Middle frontal gyrus (tissue), 1 donor: Measurements from ENCODE around the gene USH1G.

Experiments
- DNase-seq: peaks from one replicate; pipeline ENCODE4 v3.0.0-alpha.2; 2015; ENCODE audit warnings: low spot score; ENCODE audit errors: extremely low spot score

USH1G gene

DNA sequence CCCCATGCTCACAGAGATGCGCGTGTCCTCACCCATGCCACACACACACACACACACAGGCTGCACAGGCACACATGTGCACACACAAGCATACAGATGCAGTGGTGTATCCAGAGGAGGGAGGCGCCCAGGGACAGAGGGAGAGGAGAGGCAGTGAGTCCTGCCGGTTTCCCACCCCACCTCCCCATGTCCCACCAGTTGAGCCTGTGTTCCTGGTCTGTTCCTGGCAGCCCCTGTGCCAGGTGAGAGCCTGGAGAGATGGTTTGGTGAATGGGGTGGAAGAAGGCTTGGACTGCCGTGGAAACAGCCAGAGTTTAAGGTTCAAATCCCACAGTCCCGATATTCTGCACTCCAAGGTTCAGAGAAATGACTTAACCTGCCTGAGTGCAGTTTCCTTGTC, 19.4 kb downstream of the USH1G start:
- no peak for DNase-seq

DNA sequence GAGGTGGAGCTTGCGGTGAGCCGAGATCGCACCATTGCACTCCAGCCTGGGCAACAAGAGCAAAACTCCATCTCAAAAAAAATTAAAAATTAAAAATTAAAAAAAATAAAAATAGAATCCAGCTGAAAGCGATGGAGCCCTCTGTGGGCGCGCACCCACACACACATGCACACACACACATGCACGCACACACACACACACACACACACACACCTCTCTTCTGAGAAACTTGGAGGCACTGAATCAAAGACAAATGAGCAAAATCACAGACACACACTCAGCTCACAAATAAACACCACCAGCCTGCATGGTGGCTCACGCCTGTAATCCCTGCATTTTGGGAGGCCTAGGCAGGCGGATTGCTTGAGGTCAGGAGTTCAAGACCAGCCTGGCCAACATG, 20.0 kb downstream of the USH1G start:
- DNase-seq: no peak

DNA sequence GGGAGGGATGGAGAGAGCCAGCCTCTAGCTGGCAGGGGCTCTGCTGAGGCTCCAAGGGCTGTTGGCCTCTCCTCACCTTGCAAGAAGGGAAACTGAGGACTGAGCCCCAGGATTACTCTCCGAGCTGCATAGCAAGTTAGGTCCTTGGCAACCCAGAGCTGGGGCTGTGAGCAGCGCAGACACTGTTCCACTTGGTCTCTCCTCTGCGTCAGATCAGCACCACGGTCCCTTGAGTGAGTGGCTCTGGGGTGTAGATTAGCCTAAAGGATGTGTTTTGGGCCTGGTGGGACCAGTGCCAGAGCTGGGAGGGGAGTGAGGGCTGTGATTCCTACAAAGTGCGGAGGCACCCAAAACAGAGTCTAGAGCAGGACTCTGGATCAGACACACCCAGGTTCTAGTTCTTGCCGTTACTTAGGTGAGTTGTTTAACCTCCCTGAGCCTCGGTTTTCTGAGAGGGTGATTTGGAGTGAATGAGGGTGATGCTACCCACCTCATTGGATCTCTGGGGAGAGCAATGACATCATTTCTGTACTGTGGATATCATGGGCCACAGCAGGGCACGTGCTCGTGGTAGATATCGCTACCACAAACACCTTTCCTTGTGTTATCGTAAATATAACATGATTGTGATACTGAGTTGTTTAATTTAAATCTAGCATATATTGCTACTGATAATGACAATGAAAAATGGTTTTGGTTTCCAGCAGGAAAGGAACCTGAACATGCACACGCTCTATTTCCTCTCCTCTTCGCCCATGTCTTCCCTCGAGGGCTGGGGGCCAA, 21.5 kb downstream of the USH1G start:
- DNase-seq: no peak

DNA sequence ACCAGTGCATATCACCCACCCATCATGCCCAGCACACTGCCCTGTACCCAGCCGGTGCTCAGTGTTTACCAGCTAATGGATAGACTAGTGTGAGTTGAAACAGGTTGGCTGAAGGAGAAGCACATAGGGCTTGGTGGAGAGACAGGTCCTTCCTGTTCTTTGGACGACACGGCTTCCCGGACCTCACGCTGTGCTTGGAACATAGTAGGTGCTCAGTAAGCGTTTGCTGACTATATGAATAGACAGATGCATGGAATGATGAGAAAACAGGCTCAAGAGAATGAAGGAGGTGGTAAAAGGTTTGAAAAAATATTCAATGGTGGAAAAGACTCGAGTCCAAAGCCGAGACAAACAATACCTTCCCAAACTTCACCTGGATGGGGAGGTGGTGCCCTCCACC, 22.8 kb downstream of the USH1G start:
- no peak for DNase-seq

DNA sequence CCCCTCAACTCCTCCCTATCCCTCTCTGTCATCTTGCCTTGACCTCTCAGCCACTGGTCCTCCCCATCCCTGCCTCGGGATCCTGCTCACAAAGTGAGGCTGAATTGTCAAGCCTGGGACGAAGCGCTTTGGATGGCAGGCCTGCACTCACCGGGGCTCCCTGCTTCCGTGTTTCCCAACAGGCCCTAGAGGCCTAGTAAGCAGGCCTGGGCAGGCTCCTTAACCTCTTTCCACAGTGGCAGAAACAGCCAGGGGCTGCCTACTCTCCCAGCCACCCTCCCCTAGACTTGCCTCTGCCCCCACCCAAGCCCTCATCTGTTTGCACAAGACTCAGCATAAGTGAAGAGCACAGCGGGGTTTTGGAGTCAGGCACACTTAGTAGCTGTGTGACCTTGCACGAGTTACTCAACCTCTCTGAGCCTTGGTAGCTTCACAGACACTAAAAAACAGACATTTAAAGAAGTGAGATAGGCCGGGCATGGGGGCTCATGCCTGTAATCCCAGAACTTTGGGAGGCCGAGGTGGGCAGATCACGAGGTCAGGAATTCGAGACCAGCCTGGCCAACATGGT, 24.6 kb downstream of the USH1G start:
- no peak for DNase-seq

DNA sequence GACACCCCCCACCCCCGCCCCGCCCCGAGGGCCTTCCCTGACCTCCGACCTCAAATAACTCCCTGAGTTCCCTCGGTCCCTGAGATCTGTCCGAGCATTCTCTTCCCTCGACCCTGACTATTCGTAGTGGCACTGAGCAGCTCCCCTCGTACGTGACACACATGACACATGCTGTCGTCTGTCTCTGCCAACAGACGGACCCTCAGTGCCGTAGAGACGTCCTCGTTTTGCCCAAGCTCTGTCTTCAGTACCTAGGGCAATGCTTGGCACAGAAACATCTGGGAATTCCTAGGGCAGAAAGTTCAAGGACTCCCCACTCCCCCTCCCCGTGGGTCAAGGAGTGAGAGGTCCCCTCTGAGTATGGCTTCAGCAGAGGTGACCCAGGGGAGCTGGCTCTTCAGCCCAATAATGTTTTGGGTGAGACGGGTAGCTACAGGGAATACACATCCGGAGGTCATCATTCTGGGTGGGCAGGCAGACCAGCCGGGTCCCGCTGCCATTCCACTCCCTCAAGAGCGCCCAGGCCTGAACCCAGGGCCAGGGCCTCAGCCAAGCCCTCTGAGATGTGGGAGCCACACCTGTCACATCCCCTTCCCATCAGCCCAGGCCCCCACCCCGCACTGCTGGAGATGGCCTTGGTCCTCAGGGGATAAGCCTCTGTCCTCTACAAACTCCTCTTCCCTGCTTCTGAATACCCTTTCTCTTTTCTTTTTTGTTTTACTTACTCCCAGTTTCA, 29.0 kb downstream of the USH1G start:
- DNase-seq: no peak

- no peak for DNase-seq
Observed at GRCh38 chr17:74892974-74893911, 29.8 kb downstream of the USH1G start, which contains the start of gene FADS6. FADS6 (minus strand) TSS chr17:74893633; CDS start chr17:74893595, 38 bp downstream.

DNA sequence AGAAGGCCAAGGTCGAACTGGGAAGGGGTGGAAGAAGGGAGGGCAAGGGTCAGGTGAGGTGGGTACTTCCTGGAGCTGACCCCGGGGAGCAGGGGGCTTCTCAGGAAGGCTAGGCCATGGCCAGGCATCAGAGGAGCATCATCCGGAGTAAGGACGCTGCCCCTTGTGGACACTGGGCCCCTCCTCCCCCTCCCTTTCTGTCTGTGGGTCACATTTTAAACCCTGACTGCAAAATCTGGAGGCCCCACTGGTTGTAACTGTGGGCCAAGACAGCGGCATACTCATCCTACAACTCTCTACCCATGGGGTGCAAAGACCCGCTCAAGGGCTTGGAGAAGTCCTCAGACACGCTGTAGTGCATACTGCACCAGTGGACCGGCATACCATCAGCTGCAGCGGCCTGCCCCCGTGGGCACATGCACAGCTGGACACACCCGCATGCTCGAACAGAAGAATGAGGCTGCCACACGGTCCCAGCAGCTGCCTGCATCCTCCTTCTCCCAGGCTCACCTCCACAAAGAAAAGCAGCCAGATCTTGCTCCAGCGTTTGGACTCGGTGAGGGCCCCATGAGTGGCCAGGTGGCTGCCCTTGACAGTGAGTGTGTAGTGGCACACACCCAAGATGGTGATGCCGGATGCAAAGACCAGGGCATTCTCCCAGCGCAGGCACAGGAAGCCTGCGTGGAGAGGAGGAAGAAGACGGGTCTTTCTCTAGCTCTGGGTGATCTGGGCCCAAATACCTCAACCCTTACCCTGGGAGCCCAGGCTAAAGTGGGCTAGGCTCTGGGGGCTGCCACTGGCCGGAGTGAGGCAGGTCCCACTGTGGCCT, 30.8 kb downstream of the USH1G start:
- DNase-seq: no peak

DNA sequence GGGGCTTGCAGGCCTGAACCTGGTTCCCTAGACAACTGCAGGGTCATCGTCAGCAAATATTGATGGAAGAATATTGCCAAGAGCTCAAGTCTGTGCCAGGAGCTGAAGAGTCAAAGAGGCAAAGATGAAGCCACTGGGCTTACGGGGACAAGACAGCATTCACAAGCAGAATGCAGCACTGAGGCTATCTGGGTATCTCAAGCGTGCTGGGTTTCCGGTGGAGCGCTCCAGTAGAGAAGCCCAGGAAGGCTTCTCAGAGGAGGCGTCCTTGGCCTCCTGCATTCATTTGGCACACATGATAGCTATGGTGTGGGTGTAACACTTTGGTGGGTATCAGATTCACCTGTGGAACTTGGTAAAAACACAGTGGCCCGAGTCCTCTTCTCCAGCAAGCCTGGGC, 32.5 kb downstream of the USH1G start:
- DNase-seq: no peak

DNA sequence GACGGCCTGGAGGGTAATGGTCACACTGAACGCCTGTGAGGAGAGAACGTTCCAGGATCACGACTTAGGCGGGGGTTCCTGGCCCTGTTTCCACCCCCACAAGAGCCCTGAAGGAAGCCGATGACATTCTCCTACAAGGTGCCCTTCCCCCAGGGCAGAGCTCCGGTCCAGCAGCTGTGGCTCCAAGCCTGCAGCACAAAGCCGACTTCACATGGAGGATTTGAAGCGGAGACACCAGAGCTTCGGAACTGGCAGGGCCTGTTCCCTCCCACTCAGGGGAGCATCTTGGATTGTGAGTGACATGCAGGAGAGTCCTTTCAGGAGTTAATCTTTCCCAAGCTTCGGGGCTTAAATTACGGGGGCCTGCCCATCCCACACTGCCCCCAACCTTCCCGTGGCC, 34.6 kb downstream of the USH1G start:
- DNase-seq: no peak

DNA sequence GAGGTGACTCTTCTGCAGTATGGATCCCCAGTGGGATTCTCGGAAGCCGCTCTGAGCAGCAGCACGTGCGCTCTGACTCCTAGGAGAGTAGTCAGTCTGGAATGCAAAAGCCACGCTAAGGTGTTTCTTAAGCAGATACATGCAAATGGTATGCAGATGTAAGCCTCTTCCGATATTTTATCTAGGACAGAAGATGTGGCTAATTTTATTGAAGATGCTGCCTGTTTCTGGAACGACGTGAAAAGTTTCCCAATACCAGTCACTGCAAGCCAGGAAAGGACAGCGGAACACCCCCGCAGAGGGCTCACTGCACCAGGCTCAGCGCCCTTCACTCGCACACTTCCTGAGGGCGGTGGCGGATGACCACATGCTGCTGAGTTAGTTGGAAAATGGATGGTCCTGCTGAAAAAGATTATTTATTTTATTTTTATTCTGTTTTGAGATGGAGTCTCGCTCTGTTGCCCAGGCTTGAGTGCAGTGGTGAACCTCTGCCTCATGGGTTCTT, 39.8 kb downstream of the USH1G start:
- DNase-seq: no peak

- no peak for DNase-seq
Observed at GRCh38 chr17:74882517-74883240, 40.4 kb downstream of the USH1G start.

GRCh38 chr17:74881073-74881472, 42.0 kb downstream of the USH1G start:
- DNase-seq: no peak

DNA sequence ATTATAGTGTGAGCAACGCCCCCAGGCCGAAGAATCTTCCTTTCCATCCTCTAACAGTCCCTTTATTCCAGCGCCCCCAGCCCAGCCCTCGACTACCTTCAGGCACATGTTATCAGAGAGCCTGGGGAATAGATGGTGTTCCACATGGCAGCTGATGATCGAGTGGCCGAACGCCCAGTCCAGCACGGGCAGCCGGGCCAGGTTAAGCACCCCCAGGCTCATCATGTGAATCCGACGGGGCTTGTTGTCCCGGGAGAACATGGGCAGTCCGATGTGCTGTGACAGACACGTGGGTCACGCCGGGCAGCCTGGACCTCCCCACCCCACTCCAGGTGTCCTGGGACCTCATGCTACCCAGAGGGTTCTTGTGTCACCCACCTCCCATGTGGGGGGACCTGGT, 43.7 kb downstream of the USH1G start:
- no peak for DNase-seq

GRCh38 chr17:74878658-74879057, 44.4 kb downstream of the USH1G start:
- DNase-seq: no peak

- no peak for DNase-seq
Observed at GRCh38 chr17:74877592-74878548, 45.2 kb downstream of the USH1G start.

- DNase-seq: no peak
Observed at GRCh38 chr17:74875977-74876593, 47.0 kb downstream of the USH1G start.
